ENCODE results near the gene TCP11.
"Not testable (repeated sequence)": the region's sequence is repeated elsewhere in the genome, so short reads cannot be mapped to it uniquely, and the experiment has no call there.

The TCP11 gene

DNA sequence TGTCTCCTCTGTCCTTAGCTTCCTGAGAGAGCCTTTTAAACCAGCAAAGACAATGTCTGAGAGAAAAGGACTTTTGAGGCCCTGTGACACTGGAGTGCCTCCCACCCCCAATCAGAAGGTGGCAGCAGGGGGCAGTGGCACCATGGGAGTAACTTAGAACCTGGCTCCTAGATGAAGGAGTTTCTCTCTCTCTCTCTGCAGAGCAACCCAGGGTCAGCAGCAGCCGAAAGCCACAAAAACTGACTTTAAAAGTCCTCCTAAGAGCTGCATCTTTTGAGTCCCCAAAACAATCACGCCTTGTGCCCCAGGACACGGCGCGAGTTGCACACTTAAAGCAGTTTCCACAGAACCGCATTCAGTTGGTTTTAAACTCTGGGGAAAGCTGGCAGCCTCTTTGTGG is 5.3 kb upstream of the TCP11 start:
- DNase-seq (ENCODE audit: low read depth, low spot score): no peak

DNA sequence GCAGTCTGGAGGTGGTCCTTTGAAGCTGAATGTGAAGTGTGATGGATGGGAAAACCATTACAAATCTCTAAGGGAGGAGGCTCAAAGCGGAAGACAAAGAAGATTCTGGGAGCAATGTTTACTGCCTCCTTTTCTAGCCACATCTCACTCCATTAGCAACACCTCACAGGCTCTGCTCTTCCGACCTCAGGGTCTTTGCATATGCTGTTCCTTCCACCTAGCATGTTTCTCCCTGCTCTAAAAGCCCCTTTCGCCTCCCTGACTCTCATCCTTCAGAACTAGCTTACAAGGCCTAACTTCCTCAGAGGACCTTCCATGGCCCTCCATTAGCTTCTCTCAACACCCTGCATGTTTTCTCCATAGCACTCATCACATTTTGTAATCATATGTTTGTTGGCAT is 4.6 kb upstream of the TCP11 start:
- DNase-seq (ENCODE audit: low read depth, low spot score): no peak

- no peak for DNase-seq (ENCODE audit: low read depth, low spot score)
Observed at GRCh38 chr6:35142588-35143569, 1.7 kb upstream of the TCP11 start.

GRCh38 chr6:35140639-35141006 is 516 bp downstream of the TCP11 start:
- DNase-seq (ENCODE audit: low read depth, low spot score): no peak

- no peak for DNase-seq (ENCODE audit: low read depth, low spot score)
Observed at GRCh38 chr6:35139924-35140638, 1.1 kb downstream of the TCP11 start.

DNA sequence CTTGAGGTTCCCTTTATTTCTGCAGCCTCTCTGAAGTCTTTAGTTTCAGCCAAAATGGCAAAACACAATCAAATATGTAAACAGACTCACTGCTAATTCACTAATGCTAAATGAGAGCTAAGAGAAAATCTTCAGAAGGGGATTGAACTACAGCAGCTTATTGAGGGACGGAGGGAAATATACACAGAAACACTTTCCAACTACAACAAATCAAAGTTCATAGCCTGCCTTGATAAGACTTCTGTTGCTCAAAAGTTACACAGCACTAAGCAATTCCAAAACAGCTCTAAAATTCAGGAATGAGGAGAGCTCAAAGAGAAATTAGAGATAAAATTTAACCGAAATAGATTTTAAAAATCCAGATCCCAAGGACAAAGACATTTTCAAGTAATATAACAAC is 1.7 kb downstream of the TCP11 start:
- no peak for DNase-seq (ENCODE audit: low read depth, low spot score)

GRCh38 chr6:35138191-35138590 is 2.9 kb downstream of the TCP11 start:
- not testable (repeated sequence) for DNase-seq (ENCODE audit: low read depth, low spot score)

- no peak for DNase-seq (ENCODE audit: low read depth, low spot score)
Observed at GRCh38 chr6:35136185-35136584, 5.0 kb downstream of the TCP11 start.

DNA sequence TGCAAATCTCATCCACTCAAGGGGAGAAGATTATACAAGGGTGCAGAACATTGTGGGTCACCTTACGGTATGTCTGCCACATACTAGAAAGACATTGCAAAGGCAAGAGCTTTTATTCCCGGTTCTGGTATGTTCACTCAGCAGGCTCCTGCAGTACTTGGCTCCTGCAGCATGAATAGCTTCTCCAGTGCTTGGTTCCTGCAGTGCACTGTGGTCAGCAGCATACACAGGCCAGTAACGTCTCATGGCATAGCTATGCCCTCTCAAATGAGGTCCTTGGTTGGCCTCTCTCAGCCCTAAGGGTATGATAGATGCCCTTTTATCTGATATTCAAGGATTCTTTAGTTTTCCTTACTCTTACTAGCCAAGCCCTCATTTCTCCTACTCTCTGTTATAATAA is 12.6 kb downstream of the TCP11 start:
- DNase-seq (ENCODE audit: low read depth, low spot score): no peak

DNA sequence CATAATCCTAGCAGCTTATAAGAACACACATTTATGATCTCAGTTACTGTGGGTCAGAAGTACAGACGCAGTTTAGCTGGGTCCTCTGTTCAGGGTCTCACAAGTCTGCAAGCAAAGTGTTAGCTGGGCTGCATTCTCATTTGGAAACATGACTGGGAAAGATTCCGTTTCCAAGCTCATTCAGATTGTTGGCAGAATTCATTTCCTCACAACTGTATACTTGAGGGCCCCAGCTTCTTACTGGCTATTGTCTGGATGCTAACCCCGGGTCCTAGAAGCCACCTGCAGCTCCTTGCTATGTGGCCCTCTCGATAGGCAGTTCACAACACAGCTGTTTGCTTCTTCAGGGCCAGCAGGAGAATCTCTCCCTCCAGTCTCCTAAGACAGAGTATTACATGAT is 13.1 kb downstream of the TCP11 start:
- no peak for DNase-seq (ENCODE audit: low read depth, low spot score)

DNA sequence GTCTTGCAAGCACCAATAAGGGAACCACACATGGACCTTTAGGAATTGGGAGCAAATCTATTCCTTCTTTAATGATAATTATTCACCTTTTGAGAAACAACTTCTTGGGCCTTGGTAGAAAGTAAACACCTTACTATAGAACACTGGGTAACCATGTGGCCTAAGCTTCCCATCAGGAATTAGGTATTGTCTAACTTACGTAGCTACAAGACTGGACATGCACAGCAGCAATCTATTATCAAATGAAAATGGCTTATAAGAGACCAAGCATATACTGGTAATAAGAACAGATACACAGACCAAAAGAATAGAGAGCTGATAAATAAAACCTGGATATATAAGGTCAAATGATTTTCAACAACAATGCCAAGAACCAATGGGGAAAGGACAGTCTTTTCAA is 16.8 kb downstream of the TCP11 start:
- no peak for DNase-seq (ENCODE audit: low read depth, low spot score)

DNA sequence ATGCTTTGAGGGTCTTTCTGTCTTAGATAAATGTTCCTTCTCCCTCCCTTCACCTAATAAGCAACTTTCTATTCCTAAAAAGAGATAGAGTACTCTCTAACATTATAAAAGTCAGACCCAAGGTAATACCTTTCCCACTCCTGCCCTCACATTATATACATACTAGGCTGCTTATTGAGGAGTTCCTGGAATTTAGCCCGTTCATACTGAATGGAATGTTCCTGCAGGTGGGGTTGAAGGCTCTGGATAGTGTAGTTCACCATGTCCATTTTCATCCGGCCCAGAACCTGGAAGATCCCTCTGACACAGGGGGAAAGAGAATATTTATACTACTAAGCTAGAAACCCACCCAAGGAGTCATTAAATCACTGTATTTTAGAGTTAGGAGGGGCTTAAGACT is 20.4 kb downstream of the TCP11 start:
- no peak for DNase-seq (ENCODE audit: low read depth, low spot score)

GRCh38 chr6:35108309-35108885 is 32.7 kb downstream of the TCP11 start:
- no peak for DNase-seq (ENCODE audit: low read depth, low spot score)

GRCh38 chr6:35107761-35108160 is 33.4 kb downstream of the TCP11 start:
- DNase-seq (ENCODE audit: low read depth, low spot score): not testable (repeated sequence)

DNA sequence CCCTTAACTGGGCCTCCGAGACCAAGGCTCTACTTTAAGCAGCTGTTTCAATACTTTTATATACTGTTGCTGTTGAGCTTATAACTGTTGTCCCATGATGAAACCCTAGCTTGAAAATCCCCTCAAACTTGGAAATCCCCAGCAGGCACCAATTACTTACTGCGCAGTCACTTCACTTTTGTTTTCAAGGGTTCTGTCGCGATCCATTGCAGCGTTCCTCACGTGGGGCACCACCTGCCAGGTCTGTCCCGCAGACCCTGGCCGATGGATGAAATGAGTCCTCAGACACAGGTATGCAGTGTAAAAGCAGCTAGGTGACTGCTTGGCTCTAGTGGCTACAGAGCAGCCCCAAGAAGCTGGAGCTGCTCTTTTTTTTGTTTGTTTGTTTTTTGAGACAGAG is 33.9 kb downstream of the TCP11 start:
- DNase-seq (ENCODE audit: low read depth, low spot score): not testable (repeated sequence)

GRCh38 chr6:35106061-35106460 is 35.1 kb downstream of the TCP11 start:
- DNase-seq (ENCODE audit: low read depth, low spot score): not testable (repeated sequence)

GRCh38 chr6:35105078-35105477 is 36.1 kb downstream of the TCP11 start:
- no peak for DNase-seq (ENCODE audit: low read depth, low spot score)

DNA sequence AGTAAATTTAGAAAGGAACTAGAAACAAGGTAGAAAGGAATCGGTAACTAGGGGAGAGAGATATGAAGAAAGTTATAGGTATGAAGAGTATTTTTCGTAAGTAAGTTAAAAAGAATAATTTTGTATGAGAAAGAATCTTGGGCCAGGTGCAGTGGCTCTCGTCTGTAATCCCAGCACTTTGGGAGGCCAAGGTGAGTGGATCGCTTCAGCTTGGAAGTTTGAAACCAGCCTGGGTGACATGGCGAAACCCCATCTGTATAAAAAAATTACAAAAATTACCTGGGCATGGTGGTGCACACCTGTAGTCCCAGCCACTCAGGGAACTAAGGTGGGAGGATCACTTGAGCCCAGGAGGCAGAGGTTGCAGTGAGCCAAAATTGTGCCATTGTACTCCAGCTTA is 42.0 kb downstream of the TCP11 start:
- DNase-seq (ENCODE audit: low read depth, low spot score): no peak

DNA sequence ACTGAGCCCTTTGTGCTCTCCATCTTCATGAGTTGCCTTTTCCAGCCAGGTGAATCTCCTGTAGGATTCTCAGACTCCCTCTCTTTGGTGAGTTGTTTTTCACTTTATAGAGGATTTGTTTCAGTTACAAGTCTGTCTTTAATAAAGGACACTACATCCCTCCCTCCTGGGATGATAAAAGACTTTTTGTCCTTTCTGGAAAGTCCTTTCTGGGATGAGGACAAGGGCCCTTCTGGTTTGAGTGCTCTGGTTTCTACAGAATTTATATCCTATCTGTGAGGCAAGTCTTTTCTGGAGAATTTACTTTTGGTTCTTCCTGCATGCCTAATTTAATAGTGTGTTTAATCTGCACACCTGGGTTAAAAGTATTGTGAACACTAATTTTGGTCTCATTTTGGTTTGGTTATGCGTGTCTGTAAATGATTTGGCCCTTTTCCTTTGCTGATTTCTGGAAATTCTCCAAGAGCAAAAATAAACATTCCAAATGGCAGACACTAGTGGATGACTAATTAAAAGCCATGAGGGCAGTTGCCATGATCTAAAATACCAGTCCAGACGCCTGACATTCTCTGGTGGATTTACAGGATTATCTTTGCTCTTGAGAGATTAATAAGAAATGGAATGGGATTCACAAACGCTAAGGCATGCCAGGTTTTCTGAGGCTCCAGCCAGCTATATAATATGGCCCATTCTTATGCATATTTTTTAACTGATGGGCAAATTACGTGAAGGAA is 44.8 kb downstream of the TCP11 start:
- DNase-seq (ENCODE audit: low read depth, low spot score): no peak

GRCh38 chr6:35094183-35094582 is 47.0 kb downstream of the TCP11 start:
- DNase-seq (ENCODE audit: low read depth, low spot score): no peak

DNA sequence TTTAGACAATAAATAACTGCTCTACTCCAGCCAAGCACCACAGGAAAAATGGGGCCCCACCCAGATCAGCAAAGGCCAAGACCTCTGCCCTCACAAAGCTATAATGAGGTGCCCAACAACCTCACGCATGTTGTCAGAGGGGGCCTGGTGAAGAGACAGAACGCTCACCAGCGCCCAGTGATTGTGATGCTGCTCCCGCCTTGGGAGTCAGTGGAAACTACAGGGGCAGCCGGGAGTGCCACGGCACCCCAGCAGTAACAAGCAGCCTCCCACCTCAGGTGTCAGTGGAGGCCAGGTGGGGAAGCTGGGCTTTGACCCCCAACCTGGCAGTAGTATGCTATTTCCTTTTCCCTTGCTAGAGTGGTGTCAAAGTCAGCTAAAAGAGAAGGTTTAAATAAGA is 47.4 kb downstream of the TCP11 start:
- no peak for DNase-seq (ENCODE audit: low read depth, low spot score)

- no peak for DNase-seq (ENCODE audit: low read depth, low spot score)
Observed at GRCh38 chr6:35093118-35093445, 48.1 kb downstream of the TCP11 start.
